Measurements from ENCODE around the gene ADCY1. TPM values are rescaled to one million over a fixed set of nuclear protein-coding genes. Genes with fewer than 3 reads are reported as not detected.

The ADCY1 gene
- total and polyA plus RNA-seq, 2 donors (not counting 3 experiments of a cell fraction or from before 2014, with no cell fraction given): 0.52 to 1.6 TPM

- CTCF ChIA-PET: interaction anchor here (2.3 kb wide), 1 partner anchor 35 kb away, joined by 7 read pairs; no protein-coding TSS in a partner anchor
- dilution Hi-C loops (cut with MboI; ENCODE audit: extremely low pct_ligation_motif_present, low sequenced_read_pairs): no loop called here
- Histone ChIP-seq H3K4me2 (ENCODE audit: insufficient read depth, low read length) (no peak overlapping the region), H4K20me1 (replicated peaks; ENCODE audit: control insufficient read depth, extremely low read depth, insufficient read depth, low read length) (no peaks in the 10 kb centered on the region), H3K9me3 (replicated peaks; ENCODE audit: control insufficient read depth, insufficient read depth, low read length) (no peaks in the 10 kb centered on the region), H3K36me3 (ENCODE audit: control insufficient read depth in 2 of 2, extremely low read depth in 1 of 2, insufficient read depth in 2 of 2, low read length in 2 of 2) (no peaks in the 10 kb centered on the region), H3K4me1 (ENCODE audit: control insufficient read depth, extremely low read depth, insufficient read depth, low read length) (no peaks in the 10 kb centered on the region), H3K79me2 (ENCODE audit: control insufficient read depth, insufficient read depth, low read length) (no peaks in the 10 kb centered on the region), H3K4me3 (replicated peaks in 1 of 3; ENCODE audit: insufficient read depth in 1 of 3, low read depth in 1 of 3, low read length in 3 of 3) (no peak overlapping the region), H3K27ac (ENCODE audit: insufficient read depth, low read depth, low read length) (no peak overlapping the region), H3K27me3 (ENCODE audit: control insufficient read depth in 2 of 2, insufficient read depth in 2 of 2, low read length in 2 of 2) (peaks cover 0 to 2% of the 10 kb centered on the region in 2 experiments), H3K9ac (replicated peaks; ENCODE audit: extremely low read depth, insufficient read depth, low read length) (no peak overlapping the region), H3K9me1 (replicated peaks; ENCODE audit: control insufficient read depth, extremely low read depth, insufficient read depth, low read length) (no peaks in the 10 kb centered on the region), H2AFZ (ENCODE audit: low read depth, low read length) (no peak overlapping the region)
- FAIRE-seq (no peak), DNase-seq (ENCODE audit: low read depth, low spot score) (no peak)
- intact Hi-C loops (cut with micrococcal nuclease): no loop called here
- no TSS peak for BruUV-seq (replicated peaks)
- POLR2A ChIA-PET: no interaction called here
- no peak for TF ChIP-seq JUN (IDR thresholded peaks at IDR 0.05; ENCODE audit: borderline replicate concordance, insufficient read depth, insufficient read length, low read depth)
- no peak for TF ChIP-seq GATA2 (IDR thresholded peaks at IDR 0.05; ENCODE audit: insufficient read depth, insufficient read length, low read depth, low read length)
- no peak for TF ChIP-seq CTCF (IDR thresholded peaks at IDR 0.05; ENCODE audit: extremely low read depth in 1 of 2, insufficient read depth in 1 of 2, low read depth in 1 of 2, low read length in 2 of 2)
- TF ChIP-seq MYC (IDR thresholded peaks at IDR 0.05; ENCODE audit: low read depth, low read length): no peak
- no peak for TF ChIP-seq FOS (IDR thresholded peaks at IDR 0.05; ENCODE audit: borderline replicate concordance, insufficient read depth, low read length)
- no peak for TF ChIP-seq MAX (IDR thresholded peaks at IDR 0.05; ENCODE audit: insufficient read depth, insufficient read length)
- no peak for TF ChIP-seq POLR2AphosphoS5 (IDR thresholded peaks at IDR 0.05; ENCODE audit: insufficient read depth, low read depth, low read length)
- TF ChIP-seq POLR2A (IDR thresholded peaks at IDR 0.05; ENCODE audit: low read depth, low read length): no peak
- no peak for TF ChIP-seq EZH2 (IDR thresholded peaks at IDR 0.05; ENCODE audit: borderline replicate concordance, low read depth, low read length, severe bottlenecking)
Measured at GRCh38 chr7:45698303-45699014, 124.3 kb downstream of the ADCY1 start.

Data from endothelial cell of umbilical vein (primary cell).